ENCODE measurements around the gene ACLY.

Gene ACLY

GRCh38 chr17:41914358-41914766, 4.4 kb downstream of the ACLY start:
- DNase-seq (ENCODE audit: extremely low read depth in 1 of 2, low read depth in 1 of 2): no peak

- no peak for DNase-seq (ENCODE audit: extremely low read depth in 1 of 2, low read depth in 1 of 2)
These were observed 5.0 kb downstream of the ACLY start for GRCh38 chr17:41913798-41914197.

GRCh38 chr17:41912925-41913324, 5.8 kb downstream of the ACLY start:
- DNase-seq (ENCODE audit: extremely low read depth in 1 of 2, low read depth in 1 of 2): no peak

- no peak for DNase-seq (ENCODE audit: extremely low read depth in 1 of 2, low read depth in 1 of 2)
These were observed 7.9 kb downstream of the ACLY start for GRCh38 chr17:41910701-41911391.

GRCh38 chr17:41909088-41909487, 9.7 kb downstream of the ACLY start:
- DNase-seq (ENCODE audit: extremely low read depth in 1 of 2, low read depth in 1 of 2): no peak

GRCh38 chr17:41907633-41908539, 10.9 kb downstream of the ACLY start:
- DNase-seq (ENCODE audit: extremely low read depth in 1 of 2, low read depth in 1 of 2): no peak

- no peak for DNase-seq (ENCODE audit: extremely low read depth in 1 of 2, low read depth in 1 of 2)
These were observed 11.6 kb downstream of the ACLY start for GRCh38 chr17:41907185-41907556.

GRCh38 chr17:41906465-41907184, 12.1 kb downstream of the ACLY start:
- DNase-seq (ENCODE audit: extremely low read depth in 1 of 2, low read depth in 1 of 2): no peak

GRCh38 chr17:41905172-41905571, 13.6 kb downstream of the ACLY start:
- no peak for DNase-seq (ENCODE audit: extremely low read depth in 1 of 2, low read depth in 1 of 2)

GRCh38 chr17:41904242-41904841, 14.4 kb downstream of the ACLY start:
- no peak for DNase-seq (ENCODE audit: extremely low read depth in 1 of 2, low read depth in 1 of 2)

- no peak for DNase-seq (ENCODE audit: extremely low read depth in 1 of 2, low read depth in 1 of 2)
These were observed 17.1 kb downstream of the ACLY start for GRCh38 chr17:41901646-41902045.

- no peak for DNase-seq (ENCODE audit: extremely low read depth in 1 of 2, low read depth in 1 of 2)
These were observed 22.0 kb downstream of the ACLY start for GRCh38 chr17:41896726-41897125.

- DNase-seq (ENCODE audit: extremely low read depth in 1 of 2, low read depth in 1 of 2): no peak
These were observed 23.1 kb downstream of the ACLY start for GRCh38 chr17:41895617-41896016.

GRCh38 chr17:41894791-41895331, 23.9 kb downstream of the ACLY start:
- no peak for DNase-seq (ENCODE audit: extremely low read depth in 1 of 2, low read depth in 1 of 2)

GRCh38 chr17:41893384-41893783, 25.4 kb downstream of the ACLY start:
- no peak for DNase-seq (ENCODE audit: extremely low read depth in 1 of 2, low read depth in 1 of 2)

GRCh38 chr17:41892021-41892376, 26.8 kb downstream of the ACLY start:
- no peak for DNase-seq (ENCODE audit: extremely low read depth in 1 of 2, low read depth in 1 of 2)

- no peak for DNase-seq (ENCODE audit: extremely low read depth in 1 of 2, low read depth in 1 of 2)
These were observed 27.4 kb downstream of the ACLY start for GRCh38 chr17:41891135-41892020.

- no peak for DNase-seq (ENCODE audit: extremely low read depth in 1 of 2, low read depth in 1 of 2)
These were observed 30.3 kb downstream of the ACLY start for GRCh38 chr17:41888332-41888965.

- no peak for DNase-seq (ENCODE audit: extremely low read depth in 1 of 2, low read depth in 1 of 2)
These were observed 33.0 kb downstream of the ACLY start for GRCh38 chr17:41885733-41886132.

All from stimulated activated CD8-positive, alpha-beta memory T cell treated with anti-CD3 and anti-CD28 coated beads, Interleukin-7, amount 100 ng/mL, for 48 hours (primary cell).